ENCODE results near the gene HRH4.

The HRH4 gene

DNA sequence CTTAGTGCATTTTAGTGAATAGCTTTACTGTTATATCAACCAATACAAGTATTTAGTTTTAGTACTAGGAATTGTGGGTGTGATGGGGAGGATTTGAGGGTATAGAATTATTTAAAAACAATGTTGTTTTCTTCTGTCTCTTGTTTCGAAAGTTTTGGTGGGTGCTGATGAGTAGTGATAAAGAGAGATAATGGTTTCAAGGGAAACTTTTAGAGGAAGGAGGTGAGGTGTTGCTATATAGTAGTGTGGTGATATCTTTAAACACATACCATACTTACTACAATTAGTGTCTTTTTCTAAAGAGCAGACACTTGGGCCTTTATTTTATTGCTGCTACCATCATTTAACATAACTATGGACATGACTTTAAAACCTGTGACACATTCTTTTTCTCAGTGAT lies 23.5 kb upstream of the HRH4 start:
- Histone ChIP-seq H3K9ac (ENCODE audit: low read length) (no peak overlapping the region), H3K4me3 (ENCODE audit: low read length) (no peak overlapping the region), H3K27me3 (ENCODE audit: control insufficient read depth, insufficient read depth, low read length) (no peaks in the 10 kb centered on the region), H3K36me3 (ENCODE audit: control insufficient read depth, insufficient read depth, low read length) (peaks cover 2% of the 10 kb centered on the region), H3K27ac (ENCODE audit: low read depth, low read length) (no peak overlapping the region), H3K4me1 (ENCODE audit: control insufficient read depth, insufficient read depth, low read length) (no peaks in the 10 kb centered on the region)

DNA sequence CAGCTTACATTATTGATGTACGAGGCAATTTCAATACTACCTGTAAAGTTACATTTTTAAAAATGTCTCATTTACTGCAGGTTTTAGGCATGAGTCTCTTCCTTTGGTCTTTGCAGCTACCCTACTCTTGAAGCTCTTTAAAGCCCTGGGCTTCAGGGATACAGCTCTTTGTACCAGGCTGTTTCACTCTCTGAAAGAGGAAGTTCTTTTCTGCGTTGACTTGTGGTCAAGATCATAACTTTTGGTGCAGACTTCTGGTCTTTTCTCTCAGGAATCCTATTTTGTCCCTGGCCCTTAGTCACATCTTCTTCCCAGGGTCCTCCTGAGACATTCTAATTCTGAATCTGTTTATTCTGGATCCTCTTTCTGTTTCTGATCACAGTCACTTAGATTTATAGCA lies 16.6 kb upstream of the HRH4 start:
- Histone ChIP-seq H3K36me3 (ENCODE audit: control insufficient read depth, insufficient read depth, low read length) (peaks cover 2% of the 10 kb centered on the region), H3K4me3 (ENCODE audit: low read length) (no peak overlapping the region), H3K27ac (ENCODE audit: low read depth, low read length) (no peak overlapping the region), H3K4me1 (ENCODE audit: control insufficient read depth, insufficient read depth, low read length) (no peaks in the 10 kb centered on the region), H3K9ac (ENCODE audit: low read length) (no peak overlapping the region), H3K27me3 (ENCODE audit: control insufficient read depth, insufficient read depth, low read length) (no peaks in the 10 kb centered on the region)

DNA sequence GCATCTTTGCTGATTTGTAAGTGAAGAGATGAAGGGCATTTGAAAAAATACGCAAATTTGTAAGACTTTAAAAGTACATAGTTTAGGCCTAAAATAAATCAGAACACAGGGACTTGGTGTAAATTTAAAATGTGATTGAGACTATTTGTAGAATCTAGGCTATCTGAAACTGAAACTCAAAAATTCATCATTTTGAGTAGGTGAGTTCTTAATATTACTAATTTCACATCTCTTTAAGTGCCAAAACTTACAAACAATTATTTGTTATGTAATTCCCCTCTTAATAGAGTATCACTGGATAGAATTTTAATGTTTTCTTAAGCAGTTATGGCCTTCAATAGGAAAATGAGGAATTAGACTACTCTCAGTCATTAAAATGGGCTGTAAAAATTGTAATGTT lies 14.0 kb upstream of the HRH4 start:
- Histone ChIP-seq H3K27me3 (ENCODE audit: control insufficient read depth, insufficient read depth, low read length) (no peaks in the 10 kb centered on the region), H3K9ac (ENCODE audit: low read length) (no peak overlapping the region), H3K27ac (ENCODE audit: low read depth, low read length) (no peak overlapping the region), H3K36me3 (ENCODE audit: control insufficient read depth, insufficient read depth, low read length) (no peaks in the 10 kb centered on the region), H3K4me1 (ENCODE audit: control insufficient read depth, insufficient read depth, low read length) (no peaks in the 10 kb centered on the region), H3K4me3 (ENCODE audit: low read length) (no peak overlapping the region)

DNA sequence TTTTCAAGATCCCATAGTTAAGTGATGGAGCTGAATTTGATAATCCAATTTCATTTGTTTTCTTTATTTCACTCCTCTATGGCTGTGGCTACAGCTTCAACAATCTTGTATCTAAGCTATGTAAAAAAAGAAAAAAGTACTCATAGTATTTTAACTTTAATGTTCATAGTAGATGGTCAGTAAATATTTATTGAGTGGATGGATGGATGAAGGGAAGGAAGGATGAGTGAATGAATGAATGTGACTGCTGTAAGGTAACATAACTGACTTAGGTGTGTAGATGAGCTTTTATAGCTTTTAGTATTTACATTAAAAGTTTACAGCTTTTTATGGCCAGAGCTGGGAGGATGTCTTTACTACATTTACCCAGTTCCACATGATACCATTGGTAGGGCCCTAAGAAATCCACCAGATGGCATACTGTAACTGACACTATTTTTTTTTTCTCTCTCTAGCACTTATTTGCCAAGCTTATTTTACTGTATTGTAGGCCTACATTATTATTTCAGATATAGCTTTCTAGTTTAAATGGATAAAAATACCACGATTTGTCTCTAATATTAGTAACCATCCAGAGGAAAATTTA lies 13.4 kb upstream of the HRH4 start:
- Histone ChIP-seq H3K9ac (ENCODE audit: low read length) (no peak overlapping the region), H3K36me3 (ENCODE audit: control insufficient read depth, insufficient read depth, low read length) (no peaks in the 10 kb centered on the region), H3K27me3 (ENCODE audit: control insufficient read depth, insufficient read depth, low read length) (no peaks in the 10 kb centered on the region), H3K27ac (ENCODE audit: low read depth, low read length) (no peak overlapping the region), H3K4me3 (ENCODE audit: low read length) (no peak overlapping the region), H3K4me1 (ENCODE audit: control insufficient read depth, insufficient read depth, low read length) (no peaks in the 10 kb centered on the region)

DNA sequence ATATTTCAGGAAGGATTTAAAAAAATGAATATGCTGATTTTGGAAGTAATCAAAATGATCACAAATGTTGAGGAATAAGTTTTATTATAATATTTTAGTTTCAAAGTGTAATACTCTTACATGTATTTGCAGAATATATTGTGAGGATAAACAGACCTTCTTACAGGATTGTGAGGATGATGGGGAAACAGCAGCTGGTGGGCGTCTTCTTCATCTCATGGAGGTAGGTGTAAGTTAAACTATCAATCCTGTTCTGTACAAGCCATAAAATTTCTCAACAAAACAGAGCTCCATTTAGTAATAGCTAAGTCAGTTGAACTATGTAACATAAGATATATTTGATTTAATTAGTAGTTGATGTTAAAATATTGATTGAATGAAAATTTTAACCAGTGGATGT lies 12.5 kb upstream of the HRH4 start:
- Histone ChIP-seq H3K27ac (ENCODE audit: low read depth, low read length) (no peak overlapping the region), H3K27me3 (ENCODE audit: control insufficient read depth, insufficient read depth, low read length) (no peaks in the 10 kb centered on the region), H3K4me3 (ENCODE audit: low read length) (no peak overlapping the region), H3K9ac (ENCODE audit: low read length) (no peak overlapping the region), H3K36me3 (ENCODE audit: control insufficient read depth, insufficient read depth, low read length) (no peaks in the 10 kb centered on the region), H3K4me1 (ENCODE audit: control insufficient read depth, insufficient read depth, low read length) (no peaks in the 10 kb centered on the region)

DNA sequence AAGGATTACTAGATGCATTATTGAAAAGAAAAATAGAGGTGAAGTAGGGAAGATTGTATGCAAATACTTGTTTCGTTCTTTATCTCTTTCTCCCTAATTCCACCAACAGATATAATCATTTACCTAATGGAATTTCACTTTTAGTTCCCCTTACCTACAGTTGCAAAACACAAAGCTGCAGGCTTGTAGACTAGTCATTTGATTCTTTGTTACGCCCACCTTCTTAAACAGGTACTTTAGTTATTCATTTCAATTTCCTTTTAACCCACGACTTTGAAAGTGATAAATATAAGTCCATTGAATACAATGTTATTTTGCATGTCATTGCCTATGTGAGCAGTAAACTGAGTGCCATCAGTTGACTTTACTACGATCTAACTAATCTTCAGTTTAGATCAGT lies 3.9 kb upstream of the HRH4 start:
- Histone ChIP-seq H3K27ac (ENCODE audit: low read depth, low read length) (no peak overlapping the region), H3K36me3 (ENCODE audit: control insufficient read depth, insufficient read depth, low read length) (no peaks in the 10 kb centered on the region), H3K27me3 (ENCODE audit: control insufficient read depth, insufficient read depth, low read length) (no peaks in the 10 kb centered on the region), H3K9ac (ENCODE audit: low read length) (no peak overlapping the region), H3K4me1 (ENCODE audit: control insufficient read depth, insufficient read depth, low read length) (no peaks in the 10 kb centered on the region), H3K4me3 (ENCODE audit: low read length) (no peak overlapping the region)

DNA sequence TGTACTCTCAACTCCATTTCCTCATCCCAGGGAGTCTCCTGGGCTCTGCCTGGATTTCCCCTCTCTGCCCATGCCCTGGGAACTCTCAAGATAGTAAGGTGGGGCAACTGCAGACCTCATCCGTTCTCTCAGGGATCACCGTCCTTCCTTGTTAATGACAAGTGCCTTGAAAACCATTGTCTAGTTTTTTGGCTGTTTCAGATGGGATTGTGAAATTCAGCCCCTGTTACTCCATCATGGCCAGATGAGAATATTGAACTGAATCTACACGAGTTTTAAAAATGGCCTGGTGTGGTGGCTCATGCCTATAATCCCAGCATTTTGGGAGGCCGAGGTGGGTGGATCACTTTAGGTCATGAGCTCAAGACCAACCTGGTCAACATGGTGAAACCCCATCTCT lies 665 bp upstream of the HRH4 start:
- no peak overlapping the region for H3K27ac ChIP-seq (ENCODE audit: low read depth, low read length)
- H3K36me3 ChIP-seq (ENCODE audit: control insufficient read depth, insufficient read depth, low read length) = no peaks in the 10 kb centered on the region

DNA sequence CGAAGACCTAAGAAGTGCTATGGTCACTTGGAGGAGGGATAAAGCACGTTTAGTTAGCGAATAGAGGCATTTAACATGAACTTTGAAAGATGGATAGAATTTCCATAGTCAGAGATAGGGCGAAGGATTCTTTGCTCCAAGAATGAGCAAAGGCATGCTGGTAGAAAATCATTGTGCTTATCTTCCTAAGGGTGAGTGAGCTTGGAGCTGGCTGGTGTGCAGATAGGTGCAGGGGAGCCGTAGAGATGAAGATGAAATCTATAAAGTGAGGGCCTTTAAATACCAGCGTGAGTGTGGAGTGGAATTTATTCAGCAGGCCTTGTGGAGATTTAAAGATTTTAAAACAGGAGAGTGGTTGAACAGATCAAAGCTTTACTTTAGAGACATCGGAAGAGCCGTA lies 1.6 kb downstream of the HRH4 start:
- Histone ChIP-seq H3K9ac (ENCODE audit: low read length) (no peak overlapping the region), H3K27me3 (ENCODE audit: control insufficient read depth, insufficient read depth, low read length) (no peaks in the 10 kb centered on the region), H3K27ac (ENCODE audit: low read depth, low read length) (no peak overlapping the region), H3K4me3 (ENCODE audit: low read length) (no peak overlapping the region), H3K4me1 (ENCODE audit: control insufficient read depth, insufficient read depth, low read length) (no peaks in the 10 kb centered on the region), H3K36me3 (ENCODE audit: control insufficient read depth, insufficient read depth, low read length) (no peaks in the 10 kb centered on the region)

More for the DNA sequence above, 665 bp upstream of the HRH4 start:
- H3K4me1 ChIP-seq (ENCODE audit: control insufficient read depth, insufficient read depth, low read length) = no peaks in the 10 kb centered on the region
- no peaks in the 10 kb centered on the region for H3K27me3 ChIP-seq (ENCODE audit: control insufficient read depth, insufficient read depth, low read length)
- H3K9ac ChIP-seq (ENCODE audit: low read length) = no peak overlapping the region
- no peak overlapping the region for H3K4me3 ChIP-seq (ENCODE audit: low read length)

DNA sequence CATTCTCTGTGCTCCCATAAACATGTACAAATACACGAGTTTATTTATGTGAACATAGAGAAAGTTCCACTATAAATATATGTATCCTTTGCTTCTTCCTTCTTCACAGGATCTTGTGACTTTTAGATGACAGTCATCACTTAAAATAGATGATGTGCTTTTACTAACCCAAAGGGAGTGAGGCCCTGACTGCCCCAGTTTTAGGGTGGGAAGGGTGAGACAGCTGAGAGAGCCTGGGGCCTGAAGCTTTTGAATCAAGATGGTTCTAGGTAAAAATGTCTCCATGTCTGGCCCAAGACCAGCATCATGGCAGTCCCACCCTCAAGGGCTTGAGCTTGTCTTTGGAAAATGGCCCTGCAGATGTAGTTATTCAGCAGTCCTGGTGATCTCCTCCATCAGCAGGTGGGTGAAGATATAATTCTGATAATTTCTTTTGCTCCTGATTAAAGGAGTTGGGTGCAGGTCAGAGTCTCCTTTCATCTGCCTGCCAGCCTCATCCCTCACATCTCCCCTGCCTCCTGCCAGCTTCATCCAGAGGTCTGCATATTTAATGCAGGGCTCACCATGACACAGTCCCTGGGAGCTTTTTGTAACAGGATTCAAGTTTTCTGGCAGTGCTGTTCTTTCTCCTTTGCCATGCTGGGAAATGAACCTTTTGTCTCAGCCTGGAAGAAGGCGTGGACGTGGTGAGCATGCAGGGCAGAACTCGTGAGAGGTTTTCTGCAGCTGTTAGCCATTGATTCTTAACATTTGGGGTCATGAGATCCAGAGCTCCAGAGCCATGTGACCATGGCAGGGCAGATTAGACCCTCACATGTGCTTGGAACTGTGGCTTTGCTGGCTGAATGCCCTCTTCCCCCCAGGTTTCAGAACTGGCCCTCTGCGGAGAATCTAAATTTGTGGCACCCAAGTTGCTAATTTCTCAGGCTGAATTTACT lies 2.7 kb downstream of the HRH4 start:
- Histone ChIP-seq H3K27ac (ENCODE audit: low read depth, low read length) (no peak overlapping the region), H3K36me3 (ENCODE audit: control insufficient read depth, insufficient read depth, low read length) (no peaks in the 10 kb centered on the region), H3K4me1 (ENCODE audit: control insufficient read depth, insufficient read depth, low read length) (no peaks in the 10 kb centered on the region), H3K4me3 (ENCODE audit: low read length) (no peak overlapping the region), H3K9ac (ENCODE audit: low read length) (no peak overlapping the region), H3K27me3 (ENCODE audit: control insufficient read depth, insufficient read depth, low read length) (no peaks in the 10 kb centered on the region)

DNA sequence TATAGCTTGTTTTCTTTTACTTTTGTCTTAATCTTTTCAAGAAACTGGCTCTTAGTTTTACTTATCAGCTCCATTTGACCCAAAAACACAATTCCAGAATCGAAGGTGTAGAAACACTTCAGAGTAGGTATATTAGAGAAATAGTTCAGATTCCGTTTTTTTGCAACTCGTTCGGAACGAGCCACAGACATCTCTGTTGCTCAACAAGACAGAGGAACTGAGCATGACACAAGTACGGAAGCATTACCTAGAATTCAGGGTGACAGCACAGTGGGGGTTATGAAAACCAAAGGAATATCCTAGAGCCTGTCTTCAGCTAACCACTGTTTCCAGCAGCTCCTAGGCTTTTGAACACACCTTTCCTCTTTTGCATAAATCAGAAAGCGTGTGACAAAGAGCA lies 5.0 kb downstream of the HRH4 start:
- Histone ChIP-seq H3K9ac (ENCODE audit: low read length) (no peak overlapping the region), H3K27ac (ENCODE audit: low read depth, low read length) (no peak overlapping the region), H3K4me1 (ENCODE audit: control insufficient read depth, insufficient read depth, low read length) (no peaks in the 10 kb centered on the region), H3K27me3 (ENCODE audit: control insufficient read depth, insufficient read depth, low read length) (no peaks in the 10 kb centered on the region), H3K36me3 (ENCODE audit: control insufficient read depth, insufficient read depth, low read length) (no peaks in the 10 kb centered on the region), H3K4me3 (ENCODE audit: low read length) (no peak overlapping the region)

DNA sequence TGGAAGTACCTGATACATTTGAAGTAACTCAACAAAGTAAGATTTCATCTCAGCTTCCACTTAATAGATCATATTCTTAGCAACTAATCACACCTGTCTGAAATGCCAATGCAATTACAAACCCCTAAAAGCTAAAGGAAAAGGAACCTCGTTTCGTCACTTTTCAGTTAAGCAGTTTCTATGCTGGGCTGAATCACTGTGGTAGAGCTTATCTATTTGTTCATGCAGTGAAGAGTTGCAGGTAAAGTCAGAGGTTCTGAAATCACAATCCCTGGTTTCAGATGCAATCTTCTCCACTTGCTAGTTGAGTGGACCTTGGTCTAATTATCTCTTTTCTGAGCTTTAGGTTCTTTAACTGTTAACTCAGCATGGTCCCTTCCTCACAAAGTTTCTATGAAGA lies 6.3 kb downstream of the HRH4 start:
- H3K27ac ChIP-seq (ENCODE audit: low read depth, low read length) = no peak overlapping the region

DNA sequence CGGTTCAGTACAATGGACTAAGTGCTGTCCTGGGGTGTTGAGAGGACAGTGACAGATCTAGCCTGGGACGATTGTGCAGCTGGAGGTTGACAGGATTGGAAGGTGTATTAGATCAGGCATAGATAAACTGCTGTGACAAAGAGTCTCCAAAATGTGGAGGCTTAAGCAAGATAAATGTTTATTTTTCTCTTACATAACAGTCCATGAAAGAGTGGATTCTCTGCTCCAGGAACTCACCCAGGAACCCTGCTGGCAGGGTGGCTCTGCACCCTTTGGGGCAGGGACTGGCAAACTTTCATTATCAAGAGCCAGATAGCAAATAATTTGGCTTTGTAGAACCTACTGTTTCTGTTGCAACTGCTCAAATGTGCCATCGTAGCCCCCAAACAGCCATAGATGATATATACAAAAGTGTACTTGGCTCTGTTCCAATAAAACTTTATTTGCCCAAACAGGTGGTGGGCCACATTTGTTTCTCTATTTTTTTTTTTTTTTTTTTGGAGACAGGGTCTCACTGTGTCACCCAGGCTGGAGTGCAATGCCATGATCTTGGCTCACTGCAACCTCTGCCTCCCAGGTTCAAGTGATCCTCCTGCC lies 9.7 kb downstream of the HRH4 start:
- no peak overlapping the region for H3K27ac ChIP-seq (ENCODE audit: low read depth, low read length)
- H3K9ac ChIP-seq (ENCODE audit: low read length) = no peak overlapping the region
- H3K4me3 ChIP-seq (ENCODE audit: low read length) = no peak overlapping the region
- H3K4me1 ChIP-seq (ENCODE audit: control insufficient read depth, insufficient read depth, low read length) = no peaks in the 10 kb centered on the region
- no peaks in the 10 kb centered on the region for H3K27me3 ChIP-seq (ENCODE audit: control insufficient read depth, insufficient read depth, low read length)
- no peaks in the 10 kb centered on the region for H3K36me3 ChIP-seq (ENCODE audit: control insufficient read depth, insufficient read depth, low read length)

More for the DNA sequence above, 6.3 kb downstream of the HRH4 start:
- no peaks in the 10 kb centered on the region for H3K4me1 ChIP-seq (ENCODE audit: control insufficient read depth, insufficient read depth, low read length)
- no peaks in the 10 kb centered on the region for H3K27me3 ChIP-seq (ENCODE audit: control insufficient read depth, insufficient read depth, low read length)
- no peaks in the 10 kb centered on the region for H3K36me3 ChIP-seq (ENCODE audit: control insufficient read depth, insufficient read depth, low read length)
- H3K4me3 ChIP-seq (ENCODE audit: low read length) = no peak overlapping the region
- no peak overlapping the region for H3K9ac ChIP-seq (ENCODE audit: low read length)

Data from rectal smooth muscle tissue (tissue), 1 donor.